ENCODE data around the gene B3GALT5.

The B3GALT5 gene

DNA sequence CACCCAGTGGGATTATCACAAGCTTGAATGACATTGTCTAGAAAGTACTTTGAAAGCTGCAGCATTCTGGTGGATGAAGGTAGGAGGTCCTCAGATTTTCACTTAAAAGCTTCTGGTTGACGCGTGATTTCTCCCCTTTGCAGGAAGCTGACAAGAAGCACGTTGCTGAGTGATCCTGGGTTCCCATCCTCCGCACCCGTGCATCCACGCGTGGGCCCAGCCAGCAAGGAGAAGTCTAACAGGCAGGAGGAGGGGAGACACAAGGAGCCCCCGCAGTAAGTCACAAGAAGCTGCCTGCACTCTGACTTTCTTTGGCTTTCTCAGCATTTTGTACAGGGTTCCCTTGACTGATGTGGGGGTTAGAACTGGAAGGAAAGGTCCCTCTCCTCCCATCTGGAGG lies 7.8 kb upstream of the B3GALT5 start:
- DNase-seq: no peak

- no peak for DNase-seq
Observed at GRCh38 chr21:39610703-39611102, 2.0 kb upstream of the B3GALT5 start.

- DNase-seq: peak; percentile 32
Observed at GRCh38 chr21:39611551-39612190, 1.1 kb upstream of the B3GALT5 start.

DNA sequence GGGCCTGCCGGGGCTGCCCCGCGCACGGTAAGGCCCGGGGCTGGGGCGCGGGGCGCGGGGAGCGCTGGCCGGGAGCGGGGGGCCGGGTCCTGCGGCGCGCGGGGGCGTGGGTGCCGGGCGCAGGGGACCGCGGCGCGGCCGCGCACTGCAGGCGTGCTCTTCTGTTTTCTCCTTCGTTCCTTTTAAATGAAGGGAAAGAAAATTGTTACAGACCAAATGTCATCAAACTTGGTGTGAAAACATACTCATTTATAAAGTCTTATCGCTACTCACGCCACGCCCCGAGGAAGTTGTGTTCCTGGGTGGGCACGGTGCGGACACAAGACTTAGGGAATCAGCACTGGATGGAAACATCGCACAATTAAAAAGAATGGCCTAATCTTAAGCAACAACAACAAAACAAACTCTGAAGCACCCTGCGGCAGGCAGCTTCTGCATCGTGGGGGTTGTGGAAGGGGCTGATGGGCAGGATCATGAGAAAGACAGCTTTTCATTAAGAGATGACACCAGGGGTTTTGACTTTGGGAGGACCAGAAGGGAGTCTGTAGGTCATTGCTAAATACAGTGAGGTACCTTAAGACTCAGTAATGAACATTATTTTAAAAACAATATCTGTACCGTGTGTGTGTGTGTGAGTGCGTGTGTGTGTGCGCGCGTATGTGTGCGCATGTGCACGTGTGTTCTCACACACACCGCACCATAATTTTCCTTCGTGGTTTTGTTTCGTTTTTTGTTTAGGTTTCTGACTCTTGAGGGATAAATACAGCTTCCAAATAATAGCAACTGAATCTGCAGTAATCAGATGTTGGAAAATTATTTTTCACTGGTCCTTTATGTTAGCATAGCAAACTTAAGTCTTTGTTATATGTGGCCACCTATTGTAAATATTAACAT lies 548 bp downstream of the B3GALT5 start:
- peak; percentile 44 for DNase-seq

DNA sequence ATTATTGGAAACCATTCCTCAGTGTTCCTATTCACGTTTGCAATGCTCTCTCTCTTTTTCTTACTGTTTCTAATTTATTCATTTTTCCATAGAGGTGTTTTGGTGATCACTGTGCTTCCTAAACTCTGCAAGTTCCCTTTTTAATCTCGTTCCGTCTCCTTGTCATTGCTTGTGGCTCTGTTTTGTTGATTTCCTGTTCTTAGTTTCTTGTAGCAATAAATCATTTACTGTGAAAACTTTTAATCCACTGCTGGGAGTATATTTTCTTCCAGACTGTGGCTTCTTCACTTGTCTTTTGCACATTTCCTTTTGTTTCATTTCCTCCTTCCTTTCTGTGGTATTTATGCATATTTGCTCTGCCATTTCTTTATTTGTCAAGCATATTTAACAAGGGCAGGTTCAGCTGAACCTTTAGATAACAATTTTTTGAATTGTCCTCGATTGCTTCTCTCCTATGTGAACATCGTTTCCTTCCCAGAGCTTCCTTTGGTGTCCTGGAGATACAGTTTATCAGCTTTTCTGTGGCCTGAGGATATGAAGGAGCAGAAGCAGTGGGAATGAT lies 3.6 kb downstream of the B3GALT5 start:
- no peak for DNase-seq

DNA sequence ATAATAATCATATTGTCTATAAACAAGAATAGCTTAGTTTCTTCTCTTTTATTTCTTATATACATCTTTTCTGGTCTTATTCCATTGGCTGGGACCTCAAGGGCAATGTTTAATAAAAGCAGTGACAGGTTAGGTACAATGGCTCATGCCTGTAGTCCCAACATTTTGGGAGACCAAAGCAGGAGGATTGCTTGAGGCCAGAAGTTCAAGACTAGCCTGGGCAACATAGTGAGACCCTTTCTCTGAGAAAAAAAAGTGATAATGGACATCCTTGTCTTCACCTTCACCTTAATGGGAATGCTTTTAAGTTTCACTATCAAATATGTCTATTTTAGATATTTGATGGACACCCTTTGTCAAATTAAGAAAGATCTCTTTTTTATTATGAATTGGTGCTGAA lies 8.1 kb downstream of the B3GALT5 start:
- DNase-seq: no peak

DNA sequence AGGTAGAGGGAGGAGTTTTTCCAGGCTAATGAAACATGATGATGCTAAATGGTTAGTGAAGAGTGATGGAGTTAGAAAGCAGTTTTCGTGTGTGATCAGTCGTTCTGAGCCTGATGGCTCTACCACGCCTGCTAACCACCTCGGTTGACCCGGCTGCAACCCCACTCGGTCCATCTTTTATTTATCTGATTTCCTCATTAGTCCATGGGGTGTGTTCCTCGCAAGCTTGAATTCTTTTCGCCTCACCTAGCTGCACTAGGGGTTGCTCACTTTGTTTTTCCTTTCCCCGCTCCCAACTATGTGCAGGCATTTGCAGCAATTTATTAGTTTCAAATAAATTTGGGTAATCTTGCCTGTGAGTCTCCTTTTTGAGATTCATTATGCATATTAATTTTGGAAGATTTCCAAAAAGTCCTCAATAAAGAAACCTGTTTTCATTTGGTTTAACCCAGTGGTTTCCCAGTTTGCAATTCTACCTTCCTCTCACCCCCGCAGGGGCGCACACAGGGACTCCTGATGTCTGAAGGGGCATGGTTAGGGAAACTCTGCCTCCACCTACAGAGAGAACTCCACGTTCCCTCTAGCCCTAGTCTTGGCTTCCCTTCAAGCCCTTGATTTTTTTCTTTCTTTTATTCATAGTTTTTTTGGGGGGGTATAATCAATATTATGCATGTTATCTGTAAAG lies 12.6 kb downstream of the B3GALT5 start:
- no peak for DNase-seq

GRCh38 chr21:39628385-39628784 lies 15.6 kb downstream of the B3GALT5 start:
- no peak for DNase-seq

GRCh38 chr21:39630191-39630591 lies 17.5 kb downstream of the B3GALT5 start:
- DNase-seq: no peak

GRCh38 chr21:39630827-39631226 lies 18.1 kb downstream of the B3GALT5 start:
- no peak for DNase-seq

DNA sequence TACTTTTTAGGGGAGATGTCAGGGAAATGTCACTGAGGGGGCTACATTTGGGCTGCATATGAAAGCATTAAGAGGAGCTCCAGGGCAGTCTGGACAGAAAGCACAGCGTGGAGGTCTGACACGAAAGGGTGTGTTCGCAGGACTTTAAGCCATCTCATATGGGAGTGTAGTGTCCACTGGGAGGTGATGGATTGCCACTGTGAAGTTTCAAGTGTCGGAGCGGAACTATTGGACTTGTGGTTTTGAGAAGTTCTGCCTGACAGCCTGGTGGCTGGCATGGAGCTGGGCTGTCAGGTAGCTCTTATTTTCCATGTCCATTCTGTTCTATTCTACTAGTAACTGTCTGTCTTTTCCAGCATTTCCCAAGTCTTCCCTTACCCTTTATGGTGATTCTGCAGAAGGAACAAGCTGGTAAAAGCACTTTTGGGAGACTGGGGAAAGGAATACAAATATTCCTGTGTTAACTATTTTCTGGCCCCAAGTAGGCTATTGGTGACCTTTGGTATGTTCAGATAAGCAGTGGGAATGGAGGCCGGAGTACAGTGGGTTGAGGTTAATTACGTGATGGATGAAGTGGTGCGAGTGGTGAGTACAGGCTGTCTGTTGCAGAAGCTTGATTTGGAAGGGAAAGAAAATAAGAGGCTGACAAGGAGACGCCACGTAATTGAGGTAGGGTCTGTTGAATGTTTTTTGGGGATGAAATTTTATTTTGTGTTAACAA lies 19.3 kb downstream of the B3GALT5 start:
- DNase-seq: no peak

- no peak for DNase-seq
Observed at GRCh38 chr21:39632796-39633442, 20.2 kb downstream of the B3GALT5 start.

DNA sequence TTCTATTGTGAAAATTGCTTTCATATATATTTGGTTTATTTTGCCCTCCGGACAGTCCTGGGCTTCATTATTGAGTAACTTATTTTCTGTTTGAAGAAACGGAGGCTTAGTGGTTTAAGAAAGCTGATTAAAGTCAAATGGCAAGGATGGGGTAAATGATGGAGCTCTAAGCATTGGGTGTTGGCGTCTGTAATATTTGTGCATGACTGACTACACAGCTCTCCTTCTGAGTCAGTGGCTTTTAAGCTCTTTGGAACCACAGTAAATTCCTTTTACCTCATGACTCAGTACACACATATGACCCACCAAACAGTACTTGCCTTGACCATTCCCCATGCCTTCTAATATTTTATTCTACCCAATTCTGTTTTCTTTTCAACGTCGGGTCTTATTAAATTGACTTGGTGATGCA lies 21.0 kb downstream of the B3GALT5 start:
- DNase-seq: no peak

DNA sequence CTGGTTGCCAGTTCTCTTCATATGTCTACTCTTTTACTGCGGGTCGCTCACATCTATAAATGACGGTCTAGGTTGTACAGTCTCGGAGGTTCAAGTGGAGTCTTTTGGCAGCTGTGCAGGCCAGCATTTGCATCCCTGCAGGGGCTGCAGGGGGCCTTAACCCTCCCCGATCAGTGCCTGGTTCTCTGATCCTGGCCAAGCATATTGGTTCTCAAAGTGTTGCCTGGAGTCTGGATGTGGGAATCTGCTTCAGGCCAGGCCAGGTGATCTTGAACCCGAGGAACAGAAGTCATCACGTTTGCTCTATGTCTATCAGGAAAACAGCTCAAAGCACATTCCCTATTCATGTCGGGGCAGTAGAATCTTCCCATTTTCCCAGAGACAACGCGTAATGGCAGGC lies 21.8 kb downstream of the B3GALT5 start:
- DNase-seq: no peak

- DNase-seq: no peak
Observed at GRCh38 chr21:39637197-39637970, 24.6 kb downstream of the B3GALT5 start.

DNA sequence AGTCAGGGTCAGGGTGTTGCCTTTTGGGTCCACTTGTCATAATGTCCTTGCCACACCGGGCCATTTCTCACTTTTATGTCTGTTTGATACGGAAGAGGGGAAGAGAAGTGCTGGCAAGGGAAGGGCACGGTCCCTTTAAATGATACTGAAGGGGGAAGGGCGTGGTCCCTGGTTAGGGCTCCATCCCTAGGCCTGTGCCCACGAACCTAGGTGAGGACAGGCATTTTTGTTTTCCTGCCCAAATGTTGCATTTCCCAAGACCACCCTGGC lies 25.2 kb downstream of the B3GALT5 start:
- no peak for DNase-seq

DNA sequence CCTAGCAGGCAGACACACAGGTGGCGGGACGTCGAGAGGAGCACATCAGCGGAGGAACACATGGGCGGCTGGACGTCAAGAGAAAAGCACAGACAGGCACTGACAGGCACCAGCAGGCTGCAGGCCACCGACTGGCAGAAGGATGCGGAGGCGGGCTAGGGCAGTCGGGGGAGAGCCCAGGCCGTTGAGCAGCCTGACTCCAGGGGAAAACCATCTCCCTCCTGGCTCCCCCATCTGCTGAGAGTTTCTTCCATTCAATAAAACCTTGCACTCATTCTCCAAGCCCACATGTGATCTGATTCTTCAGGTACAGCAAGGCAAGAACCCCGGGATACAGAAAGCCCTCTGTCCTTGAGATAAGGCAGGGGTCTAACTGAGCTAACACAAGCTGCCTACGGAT lies 25.5 kb downstream of the B3GALT5 start:
- DNase-seq: no peak

- DNase-seq: no peak
Observed at GRCh38 chr21:39640754-39641153, 28.0 kb downstream of the B3GALT5 start.

DNA sequence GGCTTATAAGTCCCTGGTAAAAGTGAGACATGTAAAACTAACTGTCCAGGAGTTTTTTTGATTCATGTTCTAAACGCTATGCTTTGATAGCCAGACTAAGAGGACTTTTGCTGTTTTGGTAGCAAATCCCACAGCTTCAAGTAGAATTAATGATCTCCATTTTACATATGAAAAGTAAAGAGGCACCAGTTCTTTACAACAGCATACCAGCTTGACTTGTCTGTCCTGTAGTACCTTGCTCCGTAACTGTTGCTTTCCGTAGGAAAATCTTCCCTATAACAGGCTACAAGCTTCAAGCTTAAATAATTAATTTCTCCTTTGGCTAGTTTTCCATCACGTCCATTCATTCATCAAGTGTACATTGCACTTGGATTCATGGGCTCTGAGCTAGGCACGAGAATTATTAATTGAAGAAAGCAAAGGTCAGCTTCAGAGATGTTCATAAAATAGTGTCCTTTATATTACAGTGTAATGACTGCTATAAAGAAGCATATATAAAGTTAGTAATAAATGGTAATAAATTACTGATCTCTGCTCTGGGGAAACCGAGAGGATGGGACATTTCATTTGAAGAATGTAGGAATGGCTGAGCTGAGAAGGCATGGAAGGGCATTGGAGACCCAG lies 29.2 kb downstream of the B3GALT5 start:
- DNase-seq: no peak

- no peak for DNase-seq
Observed at GRCh38 chr21:39644062-39644560, 31.4 kb downstream of the B3GALT5 start.

DNA sequence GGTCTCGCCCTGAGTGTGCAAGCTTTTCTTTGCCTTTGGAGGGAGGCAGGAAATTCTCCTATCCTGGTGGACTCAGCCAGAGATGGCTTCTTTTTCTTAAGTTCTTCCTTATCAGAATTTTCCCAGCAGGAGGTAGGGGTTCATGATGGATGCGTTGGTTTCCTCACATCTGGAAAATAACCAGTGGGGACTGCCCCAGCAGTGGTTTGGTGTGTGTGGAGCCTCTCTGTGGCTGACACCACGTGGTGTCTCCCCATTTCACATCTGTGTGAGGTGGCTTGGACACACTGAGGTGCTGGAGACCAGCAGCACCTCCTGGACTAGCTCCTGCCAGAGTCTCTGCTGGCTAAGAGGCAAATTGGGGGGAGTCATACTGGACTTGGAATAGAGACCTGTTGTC lies 32.6 kb downstream of the B3GALT5 start:
- no peak for DNase-seq

Data from right kidney (tissue), 1 donor.